ENCODE results near the gene SNX33. TPM values are rescaled to one million over a fixed set of nuclear protein-coding genes. Genes with fewer than 3 reads are reported as not detected.
"Not testable (repeated sequence)": the region's sequence is repeated elsewhere in the genome, so short reads cannot be mapped to it uniquely, and the experiment has no call there.

Gene SNX33
- total and polyA plus RNA-seq, 2 donors from 2014 or later, result 14.2 to 20.2 TPM

DNA sequence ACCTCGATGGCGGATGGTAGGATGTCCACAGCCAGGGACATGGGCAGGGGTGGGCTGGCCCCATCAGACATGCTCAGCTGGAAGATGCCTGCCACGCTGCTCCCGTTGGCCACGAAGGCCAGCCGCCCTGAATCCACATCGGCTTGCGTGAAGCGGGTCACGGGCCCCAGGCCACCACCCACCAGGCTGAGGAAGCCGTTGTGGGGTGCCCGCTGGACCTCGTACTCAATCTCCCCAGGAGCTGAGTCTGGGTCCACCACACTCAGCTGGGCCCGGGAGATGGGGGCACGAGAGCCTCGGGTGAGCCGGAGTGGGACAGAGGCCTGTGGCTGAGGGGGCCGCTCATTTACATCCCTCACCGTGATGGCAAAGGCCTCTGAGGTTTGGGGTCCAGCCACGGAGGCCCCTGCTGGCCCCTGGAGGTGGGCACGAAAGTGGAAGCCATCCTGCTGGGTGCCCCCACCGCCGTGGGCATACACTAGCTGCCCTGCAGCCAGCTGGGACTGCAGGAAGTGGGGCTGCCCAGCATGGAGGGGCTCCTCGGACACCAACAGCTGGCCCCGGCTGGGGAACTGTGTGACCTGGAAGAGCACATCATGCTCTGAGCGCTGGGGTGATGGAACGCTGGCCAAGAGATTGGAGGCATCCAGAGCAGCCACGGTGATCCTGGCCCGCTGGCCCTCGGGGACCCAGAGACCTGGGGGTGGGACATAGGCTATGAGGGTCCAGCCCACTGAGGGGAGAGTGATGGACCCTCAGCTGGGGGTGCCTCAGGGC is 29.2 kb downstream of the SNX33 start:
- intact Hi-C loops (cut with DNase I), result no loop called here
- DNase-seq (no peak), FAIRE-seq (no peak)
- H3K36me3 ChIP-seq (ENCODE audit: control insufficient read depth in 2 of 3, insufficient read depth in 3 of 3, low read length in 3 of 3), result no peaks in the 10 kb centered on the region
- peaks cover 0 to 16% (median 3%) of the 10 kb centered on the region in 3 donors for H3K4me1 ChIP-seq (ENCODE audit: control insufficient read depth in 2 of 3, insufficient read depth in 2 of 3, low read depth in 1 of 3, low read length in 3 of 3)
- H3K9me3 ChIP-seq (ENCODE audit: control insufficient read depth in 2 of 3, insufficient read depth in 1 of 3, low read length in 3 of 3), result no peaks in the 10 kb centered on the region
- H3K27ac ChIP-seq (ENCODE audit: low read depth in 2 of 2, low read length in 2 of 2), result no peak overlapping the region
- TF ChIP-seq, protein P1, sequence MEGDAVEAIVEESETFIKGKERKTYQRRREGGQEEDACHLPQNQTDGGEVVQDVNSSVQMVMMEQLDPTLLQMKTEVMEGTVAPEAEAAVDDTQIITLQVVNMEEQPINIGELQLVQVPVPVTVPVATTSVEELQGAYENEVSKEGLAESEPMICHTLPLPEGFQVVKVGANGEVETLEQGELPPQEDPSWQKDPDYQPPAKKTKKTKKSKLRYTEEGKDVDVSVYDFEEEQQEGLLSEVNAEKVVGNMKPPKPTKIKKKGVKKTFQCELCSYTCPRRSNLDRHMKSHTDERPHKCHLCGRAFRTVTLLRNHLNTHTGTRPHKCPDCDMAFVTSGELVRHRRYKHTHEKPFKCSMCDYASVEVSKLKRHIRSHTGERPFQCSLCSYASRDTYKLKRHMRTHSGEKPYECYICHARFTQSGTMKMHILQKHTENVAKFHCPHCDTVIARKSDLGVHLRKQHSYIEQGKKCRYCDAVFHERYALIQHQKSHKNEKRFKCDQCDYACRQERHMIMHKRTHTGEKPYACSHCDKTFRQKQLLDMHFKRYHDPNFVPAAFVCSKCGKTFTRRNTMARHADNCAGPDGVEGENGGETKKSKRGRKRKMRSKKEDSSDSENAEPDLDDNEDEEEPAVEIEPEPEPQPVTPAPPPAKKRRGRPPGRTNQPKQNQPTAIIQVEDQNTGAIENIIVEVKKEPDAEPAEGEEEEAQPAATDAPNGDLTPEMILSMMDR (IDR thresholded peaks at IDR 0.05; ENCODE audit: borderline replicate concordance, extremely low read depth, insufficient read depth), result no peak
- no peaks in the 10 kb centered on the region for H3K27me3 ChIP-seq (ENCODE audit: control insufficient read depth, insufficient read depth, low read length)
- no peak overlapping the region for H3K9ac ChIP-seq (ENCODE audit: low read length in 3 of 3)
- H3K4me3 ChIP-seq (ENCODE audit: low read length in 3 of 3), result no peak overlapping the region

DNA sequence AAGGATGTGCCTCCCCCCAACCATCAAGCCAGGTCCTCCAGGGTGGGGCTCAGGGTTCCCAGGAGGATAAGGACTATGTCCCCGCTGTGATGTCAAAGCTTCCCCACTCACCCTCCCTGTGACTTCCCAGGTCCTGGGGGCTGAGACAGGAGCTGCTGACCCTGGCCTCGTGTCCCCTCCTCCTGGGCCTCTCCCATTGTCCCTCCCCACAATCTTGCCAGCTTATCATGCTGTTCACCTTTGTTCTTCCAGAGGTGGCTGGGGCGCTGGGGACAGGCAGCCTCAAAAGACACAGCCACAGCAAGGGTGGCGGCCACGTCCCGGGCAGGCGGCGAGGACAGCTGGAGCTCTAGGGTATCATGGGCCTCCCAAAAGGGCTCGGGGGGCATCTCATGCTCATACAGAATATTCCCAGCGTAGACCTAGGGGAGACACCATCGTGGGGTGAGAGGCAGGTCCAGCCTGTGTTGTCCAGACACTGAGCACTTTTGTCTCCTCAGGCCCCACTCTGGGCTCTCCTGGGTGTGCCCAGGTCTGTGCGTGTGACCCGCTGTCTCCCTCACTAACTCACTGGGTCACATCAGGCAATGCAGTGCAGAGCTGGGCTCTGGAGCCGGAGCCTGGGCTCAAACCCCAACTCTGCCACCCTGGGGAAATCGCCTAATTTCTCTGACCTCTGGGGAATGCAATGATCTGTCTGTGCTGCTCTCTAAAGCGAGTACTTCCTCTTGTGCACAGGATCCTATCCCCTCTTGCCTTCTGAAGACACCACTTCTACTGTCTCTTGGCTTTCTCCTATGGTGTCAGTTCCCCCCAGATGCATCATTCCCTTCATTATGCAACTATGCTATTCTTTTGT is 30.0 kb downstream of the SNX33 start:
- H3K36me3 ChIP-seq (ENCODE audit: control insufficient read depth in 2 of 3, insufficient read depth in 3 of 3, low read length in 3 of 3), result no peaks in the 10 kb centered on the region
- no peak overlapping the region for H3K27ac ChIP-seq (ENCODE audit: low read depth in 2 of 2, low read length in 2 of 2)
- no peaks in the 10 kb centered on the region for H3K27me3 ChIP-seq (ENCODE audit: control insufficient read depth, insufficient read depth, low read length)
- no peak overlapping the region for H3K4me3 ChIP-seq (ENCODE audit: low read length in 3 of 3)
- no peaks in the 10 kb centered on the region for H3K9me3 ChIP-seq (ENCODE audit: control insufficient read depth in 2 of 3, insufficient read depth in 1 of 3, low read length in 3 of 3)
- H3K4me1 ChIP-seq (ENCODE audit: control insufficient read depth in 2 of 3, insufficient read depth in 2 of 3, low read depth in 1 of 3, low read length in 3 of 3), result peaks cover 0 to 16% (median under 1%) of the 10 kb centered on the region in 3 donors
- DNase-seq (no peak), FAIRE-seq (no peak)
- H3K9ac ChIP-seq (ENCODE audit: low read length in 3 of 3), result no peak overlapping the region
- intact Hi-C loops (cut with DNase I), result no loop called here
- TF ChIP-seq, protein P1 (IDR thresholded peaks at IDR 0.05; ENCODE audit: borderline replicate concordance, extremely low read depth, insufficient read depth), result no peak

DNA sequence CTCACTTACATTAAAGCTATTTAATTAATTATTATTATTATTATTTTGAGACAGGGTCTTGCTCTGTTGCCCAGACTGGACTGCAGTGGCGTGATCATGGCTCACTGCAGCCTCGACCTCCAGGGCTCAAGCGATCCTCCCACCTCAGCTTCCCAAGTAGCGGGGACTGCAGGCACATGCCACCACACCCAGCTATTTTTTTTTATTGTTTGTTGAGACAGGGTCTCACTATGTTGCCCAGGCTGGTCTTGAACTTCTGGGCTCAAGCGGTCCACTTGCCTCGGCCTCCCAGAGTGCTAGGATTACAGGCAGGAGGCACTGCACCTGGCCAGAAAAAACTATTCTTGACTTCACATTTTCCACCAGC is 30.6 kb downstream of the SNX33 start:
- FAIRE-seq; intact Hi-C loops (cut with DNase I): not testable (repeated sequence)

More for the DNA sequence above, 30.6 kb downstream of the SNX33 start:
- not testable (repeated sequence) for H3K4me1 ChIP-seq (ENCODE audit: control insufficient read depth in 2 of 3, insufficient read depth in 2 of 3, low read depth in 1 of 3, low read length in 3 of 3); DNase-seq; H3K27me3 ChIP-seq (ENCODE audit: control insufficient read depth, insufficient read depth, low read length); H3K9ac ChIP-seq (ENCODE audit: low read length in 3 of 3); H3K36me3 ChIP-seq (ENCODE audit: control insufficient read depth in 2 of 3, insufficient read depth in 3 of 3, low read length in 3 of 3); H3K27ac ChIP-seq (ENCODE audit: low read depth in 2 of 2, low read length in 2 of 2); H3K4me3 ChIP-seq (ENCODE audit: low read length in 3 of 3); H3K9me3 ChIP-seq (ENCODE audit: control insufficient read depth in 2 of 3, insufficient read depth in 1 of 3, low read length in 3 of 3)
